Transverse colon (tissue), 4 donors: Measurements from ENCODE around the gene DPH3. TPM values are rescaled to one million over a fixed set of nuclear protein-coding genes. Genes with fewer than 3 reads are reported as not detected.

Source experiments
- DNase-seq: peaks from one replicate; pipeline ENCODE4 v3.0.0-alpha.2; 2019
- H3K27ac ChIP-seq, 4 donors: fragments of 200-600 bp; sonication (generic); 2 replicates each; pipeline ENCODE4 v1.5.1; 2016 to 2018; ENCODE audit warnings: inconsistent platforms in 4 of 4
- H3K27me3 ChIP-seq: fragments of 200-600 bp; sonication (generic); 2 replicates; pipeline ENCODE4 v1.5.1; 2017; ENCODE audit warnings: inconsistent platforms
- H3K36me3 ChIP-seq, 4 donors: fragments of 200-600 bp; sonication (generic); 2 replicates each; pipeline ENCODE4 v1.5.1; 2017 to 2019; ENCODE audit warnings: inconsistent platforms in 4 of 4
- H3K4me1 ChIP-seq, 4 donors: fragments of 200-600 bp; sonication (generic); 2 replicates each; pipeline ENCODE4 v1.5.1; 2017 to 2020; ENCODE audit warnings: inconsistent platforms in 4 of 4
- H3K4me3 ChIP-seq, 4 donors: fragments of 200-600 bp; sonication (generic); 1 replicate in 1 of 4; 2 replicates in 3 of 4; pipeline versions ENCODE4 v1.5.1 to v1.6.1; 2017 to 2019; ENCODE audit warnings: inconsistent platforms in 4 of 4
- H3K9me3 ChIP-seq, 2 donors: fragments of 200-600 bp; sonication (generic); 2 replicates each; pipeline ENCODE4 v1.5.1; 2017 to 2019; ENCODE audit warnings: inconsistent platforms in 2 of 2
- EP300 ChIP-seq: sonication (generic); formaldehyde crosslinking; IDR thresholded peaks from one replicate; pipeline ENCODE4 v1.6.1; 2017; ENCODE audit warnings: antibody characterized with exemption, low read depth
- POLR2A ChIP-seq: fragments of 450-650 bp; IDR thresholded peaks from one replicate; pipeline ENCODE4 v1.6.1; 2016; ENCODE audit warnings: antibody characterized with exemption, mild to moderate bottlenecking, moderate library complexity
- POLR2AphosphoS5 ChIP-seq, 3 donors: sonication (generic); formaldehyde crosslinking; IDR thresholded peaks; one replicate each; pipeline ENCODE4 v1.6.1; 2016; ENCODE audit warnings: antibody characterized with exemption in 3 of 3
- WGBS, 2 donors: methylation state at CpG; one replicate each; pipeline ENCODE4 v1.1.5; 2018; ENCODE audit warnings: low coverage in 1 of 2; 5-methylcytosine and 5-hydroxymethylcytosine counted together
- in situ Hi-C, 4 donors: fragments of 200-750 bp; cut with MboI; loops; one replicate each; pipeline versions ENCODE4 v1.15.0 to v1.15.1; 2017; ENCODE audit warnings: low sequenced_read_pairs in 3 of 4, low pct_ligation_motif_present in 1 of 4, low pct_unique_long_range_greater_than_20kb in 1 of 4
- intact Hi-C: fragments of 100-400 bp; cut with DNase I; formaldehyde crosslinking; loops from one replicate; pipeline ENCODE4 v1.15.1; 2023; ENCODE audit warnings: low total_unique reads
- total RNA-seq, 4 donors: library from RNA; depleted of rRNA; stranded (reverse); fragments of >200 nt; gene quantifications; one replicate each; pipeline ENCODE4 v1.1.0, GENCODE V29; 2016
- TF ChIP-seq, protein P1 (sequence below), 5 experiments: fragments of 200-600 bp in 3 of 5; fragments of 450-650 bp in 2 of 5; sonication (generic) in 3 of 5; IDR thresholded peaks; 1 replicate in 2 of 5; 2 replicates in 3 of 5; pipeline ENCODE4 v1.5.1; 2016 to 2017; ENCODE audit warnings: antibody characterized with exemption in 5 of 5, inconsistent platforms in 3 of 5, mild to moderate bottlenecking in 2 of 5, moderate library complexity in 1 of 5

The DPH3 gene
- total RNA-seq, 4 donors from 2014 or later: 5.0 to 22.4 (median 12.4) TPM

- Histone ChIP-seq H3K27ac (peak overlapping the region in 1 of 4 donors; percentile 18), H3K9me3 (peaks cover 0 to 6% of the 10 kb centered on the region in 2 donors), H3K36me3 (peaks cover 0 to 7% (median 0%) of the 10 kb centered on the region in 4 donors), H3K4me1 (peaks cover 0 to 6% (median 0%) of the 10 kb centered on the region in 4 donors), H3K4me3 (no peak overlapping the region), H3K27me3 (no peaks in the 10 kb centered on the region)
- no peak for DNase-seq
- TF ChIP-seq EP300: no peak
- no peak for TF ChIP-seq POLR2AphosphoS5 (IDR thresholded peaks at IDR 0.05)
- TF ChIP-seq, protein P1, sequence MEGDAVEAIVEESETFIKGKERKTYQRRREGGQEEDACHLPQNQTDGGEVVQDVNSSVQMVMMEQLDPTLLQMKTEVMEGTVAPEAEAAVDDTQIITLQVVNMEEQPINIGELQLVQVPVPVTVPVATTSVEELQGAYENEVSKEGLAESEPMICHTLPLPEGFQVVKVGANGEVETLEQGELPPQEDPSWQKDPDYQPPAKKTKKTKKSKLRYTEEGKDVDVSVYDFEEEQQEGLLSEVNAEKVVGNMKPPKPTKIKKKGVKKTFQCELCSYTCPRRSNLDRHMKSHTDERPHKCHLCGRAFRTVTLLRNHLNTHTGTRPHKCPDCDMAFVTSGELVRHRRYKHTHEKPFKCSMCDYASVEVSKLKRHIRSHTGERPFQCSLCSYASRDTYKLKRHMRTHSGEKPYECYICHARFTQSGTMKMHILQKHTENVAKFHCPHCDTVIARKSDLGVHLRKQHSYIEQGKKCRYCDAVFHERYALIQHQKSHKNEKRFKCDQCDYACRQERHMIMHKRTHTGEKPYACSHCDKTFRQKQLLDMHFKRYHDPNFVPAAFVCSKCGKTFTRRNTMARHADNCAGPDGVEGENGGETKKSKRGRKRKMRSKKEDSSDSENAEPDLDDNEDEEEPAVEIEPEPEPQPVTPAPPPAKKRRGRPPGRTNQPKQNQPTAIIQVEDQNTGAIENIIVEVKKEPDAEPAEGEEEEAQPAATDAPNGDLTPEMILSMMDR (IDR thresholded peaks at IDR 0.05): no peak
- TF ChIP-seq POLR2A: no peak
- intact Hi-C loops: loop anchor here (1.0 kb wide), 1 partner anchor 262 kb away; no protein-coding TSS in a partner anchor
- in situ Hi-C loops: loop anchor here in 3 of 4 donors (5.0 to 10.0 kb wide), 2 partner anchors 253 to 265 kb away; no protein-coding TSS in a partner anchor
- WGBS, 2 donors: 83 to 86% methylated on average over 2 of the region's 2 CpGs
These were observed 24.6 kb upstream of the DPH3 start for GRCh38 chr3:16289144-16289889.

- peak overlapping the region in 1 of 4 donors; percentile 21 for H3K4me3 ChIP-seq
- peaks cover 0 to 6% (median 0%) of the 10 kb centered on the region in 4 donors for H3K4me1 ChIP-seq
- 77% methylated on average over 1 of the region's 1 CpG; no CpG with 5 or more reads in 1 of the 2 donors for WGBS, 2 donors
- no peaks in the 10 kb centered on the region for H3K27me3 ChIP-seq
- in situ Hi-C loops: loop anchor here in 3 of 4 donors (5.0 to 10.0 kb wide), 2 partner anchors 254 to 266 kb away; no protein-coding TSS in a partner anchor
- no peak for DNase-seq
- H3K27ac ChIP-seq: peak overlapping the region in 3 of 4 donors; percentile 8 to 22 (median 18)
- peaks cover 0 to 2% of the 10 kb centered on the region in 2 donors for H3K9me3 ChIP-seq
- TF ChIP-seq EP300 (no peak), POLR2A (no peak), POLR2AphosphoS5 (IDR thresholded peaks at IDR 0.05) (no peak)
- TF ChIP-seq, protein P1 (IDR thresholded peaks at IDR 0.05): no peak
- intact Hi-C loops: loop anchor here (1.0 kb wide), 1 partner anchor 263 kb away; no protein-coding TSS in a partner anchor
- H3K36me3 ChIP-seq: peaks cover 0 to 1% (median 0%) of the 10 kb centered on the region in 4 donors
These were observed 23.9 kb upstream of the DPH3 start for GRCh38 chr3:16288664-16289063.

GRCh38 chr3:16286751-16287543 lies 22.2 kb upstream of the DPH3 start:
- intact Hi-C loops (no loop called here), in situ Hi-C loops (loop anchor here in 3 of 4 donors (5.0 to 10.0 kb wide), 2 partner anchors 255 to 268 kb away; no protein-coding TSS in a partner anchor)
- no peak for TF ChIP-seq POLR2A
- Histone ChIP-seq H3K4me3 (peak overlapping the region in 1 of 4 donors; percentile 21), H3K27ac (peak overlapping the region; percentile 18 to 68 (median 54)), H3K9me3 (no peaks in the 10 kb centered on the region), H3K36me3 (peaks cover 0 to 4% (median 0%) of the 10 kb centered on the region in 4 donors), H3K27me3 (no peaks in the 10 kb centered on the region), H3K4me1 (peaks cover 0 to 6% (median 0%) of the 10 kb centered on the region in 4 donors)
- 69 to 80% methylated on average over 6 of the region's 6 CpGs for WGBS, 2 donors
- no peak for DNase-seq

DNA sequence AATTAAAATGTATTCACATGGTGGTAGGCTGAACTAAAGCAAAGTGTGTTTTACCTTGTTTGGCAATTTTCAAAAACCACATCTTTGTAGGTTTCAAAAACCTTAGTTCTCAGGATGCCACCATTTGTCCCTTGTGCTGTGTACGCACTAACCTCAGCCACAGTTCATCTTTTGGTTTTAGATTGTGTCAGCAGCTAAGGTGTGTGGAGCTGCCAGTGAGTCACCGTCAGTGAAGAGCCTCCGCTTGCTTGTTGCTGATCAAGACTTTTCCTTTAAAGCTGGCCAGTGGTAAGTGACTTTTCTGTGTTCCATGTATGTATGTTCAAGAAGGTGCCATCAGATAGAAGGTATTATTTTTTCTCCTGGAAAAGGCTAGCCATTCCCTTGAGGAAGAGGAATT lies 21.4 kb upstream of the DPH3 start:
- Histone ChIP-seq H3K9me3 (no peaks in the 10 kb centered on the region), H3K36me3 (peaks cover 0 to 4% (median 0%) of the 10 kb centered on the region in 4 donors), H3K27me3 (no peaks in the 10 kb centered on the region), H3K27ac (peak overlapping the region; percentile 18 to 68 (median 54)), H3K4me3 (peak overlapping the region in 1 of 4 donors; percentile 21), H3K4me1 (peaks cover 0 to 6% (median 0%) of the 10 kb centered on the region in 4 donors)
- TF ChIP-seq POLR2A (peak; percentile 56), POLR2AphosphoS5 (IDR thresholded peaks at IDR 0.05) (peak in 2 of 3 donors; percentile 46 to 67), EP300 (no peak)
- TF ChIP-seq, protein P1 (IDR thresholded peaks at IDR 0.05): no peak
- intact Hi-C loops: no loop called here
- in situ Hi-C loops: loop anchor here in 3 of 4 donors (5.0 to 10.0 kb wide), 2 partner anchors 256 to 269 kb away; no protein-coding TSS in a partner anchor
- peak; percentile 26 for DNase-seq
- WGBS, 2 donors: 67 to 88% methylated on average over 1 to 3 of the region's 3 CpGs
